GM21447 (cell line): ENCODE measurements around the gene SOD3.

Experiments used
- ATAC-seq: cut with Tn5 transposase; IDR thresholded peaks from one replicate; pipeline ENCODE4 v1.9.1; 2021; ENCODE audit not compliant: unreplicated experiment

SOD3 gene

DNA sequence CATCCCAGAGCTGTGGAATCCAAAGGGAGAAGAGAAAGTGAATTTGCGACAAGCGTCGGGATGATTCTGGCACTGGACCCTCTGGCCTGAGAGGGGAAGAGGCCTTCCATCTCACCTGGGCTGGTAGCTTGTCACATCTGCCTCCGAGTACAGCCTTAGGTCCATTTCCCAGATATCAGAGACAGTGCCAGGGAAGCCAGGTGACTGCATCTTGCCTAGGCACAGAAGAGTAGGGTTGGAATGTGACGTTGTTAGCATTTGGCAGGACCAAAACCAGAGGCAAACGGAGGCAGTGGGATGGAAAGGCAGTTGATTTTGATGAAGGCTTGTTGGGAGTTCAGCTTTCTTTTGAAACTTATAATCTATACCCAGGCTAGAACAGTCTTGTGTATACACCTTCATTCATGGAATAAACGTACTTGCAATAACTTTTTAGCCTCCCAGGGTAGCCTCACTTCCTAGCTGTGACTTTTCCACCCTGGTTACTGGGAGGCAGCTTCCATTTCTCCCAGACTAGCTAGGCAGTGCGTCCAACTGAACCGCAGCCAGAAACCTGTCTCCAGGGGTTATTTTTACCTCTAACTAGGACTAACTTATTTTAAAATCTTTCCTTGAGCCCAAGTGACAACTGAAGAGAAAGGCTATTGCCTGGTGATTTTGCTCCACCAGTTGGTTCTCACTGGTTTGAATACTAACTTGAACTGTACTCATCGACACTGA is 5.9 kb downstream of the SOD3 start:
- ATAC-seq: no peak

DNA sequence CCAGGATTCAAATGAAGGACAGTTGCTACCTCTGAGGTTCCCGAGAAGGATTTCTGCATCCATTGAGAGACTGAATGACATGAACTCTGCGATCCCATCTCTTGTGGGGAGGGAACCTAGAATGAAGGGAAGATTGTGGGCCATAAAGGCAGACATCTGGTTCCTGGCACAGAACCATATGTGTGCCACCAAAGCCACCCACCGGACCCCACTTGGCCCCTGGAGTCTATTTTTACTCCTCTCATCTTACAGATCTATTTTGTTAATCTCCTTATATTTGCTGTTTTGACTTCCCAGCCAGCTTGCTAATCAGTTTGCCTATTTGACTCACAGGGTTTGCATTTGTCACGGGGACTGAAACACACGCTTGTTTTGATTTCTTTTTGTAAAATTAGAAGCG is 7.3 kb downstream of the SOD3 start:
- no peak for ATAC-seq

DNA sequence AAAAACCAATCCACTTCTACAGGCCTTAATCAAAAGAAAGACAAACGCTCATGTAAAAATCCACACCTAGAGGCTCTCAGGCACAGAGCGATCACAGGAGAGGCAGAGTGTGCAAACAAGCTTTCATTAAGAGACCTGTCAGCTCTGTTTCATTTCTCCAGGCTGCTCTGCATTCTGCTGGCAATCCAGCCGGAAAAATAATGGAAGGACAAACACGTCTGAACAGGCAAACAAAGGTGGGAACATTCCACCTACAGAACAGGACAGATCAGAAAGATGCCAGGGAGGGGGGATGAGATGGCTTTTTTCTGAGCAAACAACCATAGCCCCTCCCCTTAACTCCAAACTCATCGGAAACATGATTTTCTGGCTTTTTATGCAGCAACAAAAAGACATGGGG is 9.7 kb downstream of the SOD3 start:
- ATAC-seq: no peak

DNA sequence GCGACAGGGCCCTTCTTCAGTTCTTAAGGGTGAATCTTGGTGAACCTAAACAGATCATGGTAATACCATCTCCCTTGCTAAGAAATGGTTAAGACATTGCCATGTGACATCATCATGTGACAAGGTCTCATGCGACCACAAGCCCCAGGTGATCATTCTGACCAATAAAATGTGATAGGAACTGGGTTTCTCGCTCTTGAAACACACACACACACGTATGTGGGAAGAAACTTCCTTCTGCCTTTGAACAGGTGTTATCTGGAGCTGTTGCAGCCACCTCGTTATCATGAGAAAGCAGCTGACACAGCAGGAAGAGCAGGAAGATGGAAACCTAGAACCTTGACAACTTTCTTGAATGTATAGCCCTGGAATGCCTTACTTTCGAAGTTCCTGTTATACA is 10.2 kb downstream of the SOD3 start:
- no peak for ATAC-seq

DNA sequence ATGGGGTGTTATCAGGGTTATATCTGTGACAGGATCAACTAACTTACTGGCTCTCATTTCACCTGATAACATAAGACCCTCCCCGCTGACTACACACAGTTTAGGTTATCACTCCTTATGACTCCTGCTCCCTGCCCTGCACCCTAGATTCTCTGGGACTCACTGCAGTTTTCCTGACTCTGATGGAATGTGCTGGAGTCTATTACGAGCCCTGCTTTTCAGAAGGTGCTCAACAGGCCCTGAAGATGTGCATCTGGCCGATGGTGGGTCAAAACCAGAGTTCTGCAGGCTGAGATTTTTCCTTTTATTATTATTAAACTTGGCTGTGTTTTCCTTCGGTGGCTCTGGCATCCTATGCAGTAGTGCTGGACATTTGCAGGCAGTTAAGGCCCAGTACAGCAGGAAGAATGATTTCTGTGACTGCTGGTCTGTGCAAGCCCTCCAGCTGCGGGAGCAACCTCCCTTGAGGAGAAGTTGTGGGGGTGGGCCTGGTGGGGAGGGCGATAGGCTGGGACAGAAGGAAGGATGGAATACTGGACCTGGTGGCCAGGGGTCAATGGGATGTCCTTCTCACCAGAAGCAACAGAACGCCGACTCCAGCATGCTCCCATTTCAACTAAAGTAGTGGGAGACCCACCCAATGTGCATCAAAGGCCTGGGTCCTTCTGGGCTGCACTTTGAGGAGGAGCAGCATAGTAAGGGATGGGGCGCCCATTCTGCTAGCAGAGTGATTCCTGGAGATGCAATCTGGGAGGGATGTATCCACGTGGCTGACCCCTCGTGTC is 11.0 kb downstream of the SOD3 start:
- ATAC-seq: no peak

DNA sequence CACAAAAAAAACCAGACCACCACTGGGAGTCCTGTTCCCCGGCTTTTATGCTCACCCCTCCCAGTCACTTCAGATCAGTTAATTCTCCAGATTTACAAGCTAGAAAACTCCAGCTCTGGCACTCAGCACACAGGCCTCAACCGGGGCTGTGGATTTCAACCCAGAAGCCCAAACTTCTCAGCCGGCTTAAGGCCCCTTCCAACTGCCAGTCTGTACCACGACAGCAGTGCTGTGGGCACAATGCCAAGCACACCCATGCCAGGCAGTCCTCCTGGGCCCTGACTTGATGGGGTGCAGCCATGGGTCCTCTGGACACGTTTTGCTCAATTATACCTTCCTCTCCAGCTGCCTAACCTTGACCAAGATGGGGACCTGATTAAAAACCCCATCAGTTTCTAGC is 12.2 kb downstream of the SOD3 start:
- no peak for ATAC-seq

DNA sequence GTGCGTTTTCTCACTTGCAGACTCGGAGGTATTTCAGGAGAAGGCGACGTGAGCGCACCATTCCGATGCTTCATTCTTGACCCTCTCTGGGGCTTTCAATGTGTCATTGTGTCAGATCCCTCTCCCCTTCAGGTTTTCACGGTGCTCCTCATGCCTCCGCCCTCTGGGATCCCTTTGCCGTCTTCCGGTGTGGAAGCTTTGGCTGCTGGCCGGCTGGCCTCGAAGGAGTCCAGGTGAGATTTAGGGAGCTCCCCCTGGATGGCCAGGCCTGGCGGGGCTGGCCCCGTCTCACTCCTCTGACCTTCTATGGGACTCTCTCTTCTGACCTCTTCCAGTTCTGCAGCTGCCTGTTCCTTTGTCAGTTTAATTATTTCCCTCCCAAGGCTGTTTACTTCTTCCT is 12.9 kb downstream of the SOD3 start:
- no peak for ATAC-seq

DNA sequence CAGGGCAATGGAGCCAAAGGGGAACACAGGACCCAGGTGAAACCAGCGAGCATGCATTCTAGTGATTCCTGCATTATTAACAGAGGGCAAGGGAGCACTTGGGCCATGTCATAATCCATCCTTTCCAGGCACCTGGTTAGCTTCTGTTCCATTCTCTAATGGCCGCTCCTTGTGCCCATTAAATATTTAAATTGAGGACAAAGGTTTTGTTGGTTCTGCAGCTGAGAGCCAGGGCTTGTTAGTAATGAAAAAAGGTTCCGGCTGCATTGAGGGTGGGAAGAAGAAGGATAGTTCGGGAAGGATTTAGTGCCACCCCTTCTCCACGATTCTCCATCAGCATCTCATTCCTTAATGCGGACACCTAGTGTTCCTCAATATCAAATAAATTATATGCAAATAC is 13.6 kb downstream of the SOD3 start:
- no peak for ATAC-seq

DNA sequence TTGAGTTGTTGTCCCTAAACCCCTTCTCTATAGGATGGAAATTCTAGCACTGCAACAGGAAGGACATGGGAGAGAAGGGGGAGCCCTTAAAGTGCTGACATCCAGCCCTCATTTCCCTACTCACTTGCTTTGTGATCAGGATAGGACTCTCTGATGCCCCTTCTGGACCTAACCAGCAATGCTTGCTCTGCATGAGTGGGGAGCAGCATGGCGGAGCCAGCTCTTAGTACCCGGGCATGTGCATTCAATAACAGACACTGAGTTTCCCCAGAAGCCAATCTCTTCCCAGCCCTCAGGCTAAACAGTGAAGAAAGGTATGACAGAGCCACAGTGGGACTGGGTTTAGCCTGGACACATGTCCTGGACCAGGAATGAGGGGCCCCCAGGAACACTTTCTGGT is 14.0 kb downstream of the SOD3 start:
- ATAC-seq: no peak

DNA sequence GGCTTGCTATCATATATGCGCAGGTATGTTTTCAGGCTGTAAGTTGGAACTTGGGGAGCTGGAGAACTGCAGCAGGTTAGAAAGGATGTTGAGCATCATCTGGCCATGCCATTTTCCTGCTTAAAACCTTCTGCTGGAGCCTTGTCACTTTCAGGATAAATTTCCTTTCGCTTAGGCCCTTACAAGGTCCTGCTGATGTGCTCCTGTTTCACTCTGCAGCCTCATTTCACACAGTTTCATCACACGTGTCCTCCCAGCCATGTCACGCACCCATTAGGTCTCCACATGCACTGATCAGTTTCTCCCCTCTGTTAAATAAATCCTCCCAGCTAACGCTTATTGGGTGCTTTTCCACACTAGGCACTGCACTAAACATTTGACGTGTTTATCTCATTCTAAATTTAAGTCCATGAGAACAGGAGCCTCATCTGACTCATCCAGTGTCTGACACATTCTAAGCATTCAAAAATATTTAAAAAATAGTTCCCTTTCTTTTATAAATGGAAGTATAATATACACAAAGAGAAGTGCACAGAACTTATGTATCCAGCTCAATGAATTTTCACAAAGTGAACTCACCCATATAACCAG is 14.5 kb downstream of the SOD3 start:
- no peak for ATAC-seq

DNA sequence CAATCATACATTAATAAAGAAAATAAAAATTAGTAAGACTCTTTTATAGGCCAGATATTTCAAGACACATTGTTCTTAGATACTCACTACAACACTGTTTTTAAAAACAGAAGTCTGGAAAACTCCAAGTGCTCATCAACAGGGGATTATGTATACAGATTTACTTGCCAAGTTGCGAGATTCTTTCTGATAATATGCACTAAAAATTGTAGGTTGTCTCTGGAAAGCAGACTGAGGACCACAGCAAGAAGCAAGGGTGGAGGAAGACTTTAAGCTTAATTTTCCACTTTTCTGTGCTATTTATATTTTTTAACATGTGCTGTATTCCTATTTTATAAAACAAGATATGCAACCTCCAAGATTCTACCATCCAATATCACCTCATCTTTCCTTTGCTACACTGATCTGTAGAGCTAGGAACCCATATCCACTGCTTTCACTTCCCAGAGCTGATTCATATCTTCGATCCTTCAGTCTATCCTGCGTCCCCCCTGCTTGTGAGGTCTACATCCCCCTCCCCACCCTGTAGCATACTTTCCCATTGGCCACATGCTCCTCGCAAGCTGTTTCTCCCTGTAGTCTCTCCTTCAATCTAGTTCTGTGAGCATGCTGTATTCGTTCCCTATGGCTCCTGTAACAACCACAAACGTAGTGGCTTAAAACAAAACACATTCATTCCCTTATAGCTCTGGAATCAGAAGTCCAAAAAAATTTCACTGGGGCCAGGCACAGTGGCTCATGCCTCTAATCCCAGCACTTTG is 15.7 kb downstream of the SOD3 start:
- ATAC-seq: no peak

DNA sequence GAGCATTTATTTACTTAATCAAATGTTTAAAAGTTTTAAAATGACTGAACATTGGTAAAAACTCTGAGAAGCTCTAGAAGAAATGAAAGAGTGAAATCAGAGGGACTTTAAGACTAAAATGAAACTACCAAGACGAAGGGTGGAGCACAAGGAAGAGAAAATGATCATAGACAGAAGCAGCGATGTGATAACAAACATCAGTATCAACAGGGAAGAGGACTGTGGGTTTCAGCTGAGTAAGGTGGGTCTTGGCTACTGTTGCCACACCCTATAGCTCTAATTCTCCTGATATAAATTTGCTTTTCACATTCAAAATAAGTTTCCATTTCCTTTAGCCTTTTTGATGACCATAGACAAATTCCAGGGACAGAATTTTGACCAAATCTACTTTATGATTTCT is 18.4 kb downstream of the SOD3 start:
- no peak for ATAC-seq

DNA sequence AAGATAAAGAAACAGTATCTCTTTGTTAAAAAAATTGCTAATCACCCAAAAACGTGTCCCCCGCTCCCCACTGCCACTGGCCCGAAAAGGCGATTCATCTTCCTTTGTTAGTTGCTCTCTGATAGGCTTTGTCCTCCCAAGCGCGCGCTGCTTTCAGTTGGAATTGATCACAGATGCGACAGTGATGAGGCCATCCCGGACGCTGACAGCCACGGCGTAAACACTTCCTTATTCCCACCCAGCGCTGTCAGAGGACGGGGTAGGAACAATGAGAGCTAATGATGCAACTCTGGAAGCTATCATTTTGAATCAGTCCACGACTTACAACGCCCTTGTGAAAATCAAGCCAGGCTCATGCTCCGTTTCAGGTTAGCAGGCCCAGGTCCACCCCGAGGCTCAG is 21.4 kb downstream of the SOD3 start:
- no peak for ATAC-seq

DNA sequence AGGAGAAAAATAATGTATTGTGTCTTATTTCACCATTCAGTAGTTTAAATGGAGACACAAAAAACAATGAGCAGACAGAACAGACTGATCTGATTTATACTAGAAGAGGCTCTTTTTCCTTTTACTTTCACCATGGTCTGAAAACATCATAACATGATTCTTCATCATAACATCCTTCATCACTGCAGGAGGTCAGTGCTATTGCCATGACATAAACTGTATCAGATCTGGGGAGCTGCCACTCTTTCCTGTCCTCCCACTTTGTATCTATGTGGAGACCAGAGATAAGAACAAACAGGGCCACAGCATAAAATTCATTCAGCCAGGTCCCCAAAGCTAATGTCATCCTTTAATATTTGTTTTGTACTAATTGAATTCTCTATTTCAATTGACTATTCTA is 25.2 kb downstream of the SOD3 start:
- no peak for ATAC-seq

DNA sequence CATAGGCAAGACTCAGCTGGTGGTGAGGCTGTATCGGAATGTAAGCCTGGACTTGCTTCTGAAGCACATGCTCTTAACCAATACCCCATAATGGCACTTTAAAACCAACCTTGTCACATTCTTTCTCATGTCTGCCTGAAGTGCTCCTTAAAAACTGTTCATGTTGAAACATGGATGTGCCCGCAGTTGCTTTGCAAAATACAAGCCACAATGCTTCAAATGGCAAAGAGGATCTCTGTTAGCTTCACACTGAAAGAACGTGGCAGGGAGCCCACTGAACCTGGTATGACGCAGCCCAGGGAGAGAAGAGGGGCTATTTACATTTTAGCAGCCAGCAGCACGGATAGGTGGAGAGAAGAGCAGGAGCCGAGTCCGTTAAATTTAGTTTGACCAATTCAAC is 29.3 kb downstream of the SOD3 start:
- ATAC-seq: no peak

DNA sequence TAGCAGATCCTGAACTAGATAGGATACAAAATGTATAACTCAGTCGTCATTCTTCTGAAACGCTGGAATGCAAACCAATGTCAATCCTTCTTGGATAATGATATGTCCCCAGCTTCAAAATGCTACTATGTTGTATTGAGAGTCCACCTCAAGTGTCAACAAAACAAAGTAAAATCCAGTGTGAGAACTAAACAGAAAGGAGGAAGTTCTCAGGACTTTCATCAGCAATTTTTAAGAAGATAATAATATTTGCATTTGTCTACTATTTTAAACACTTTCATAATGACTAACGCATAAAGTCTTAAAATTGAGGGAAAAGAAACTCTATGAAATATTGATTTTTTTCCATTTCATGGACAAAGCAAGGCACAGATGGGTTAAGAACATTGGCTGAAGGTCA is 36.3 kb downstream of the SOD3 start:
- no peak for ATAC-seq

DNA sequence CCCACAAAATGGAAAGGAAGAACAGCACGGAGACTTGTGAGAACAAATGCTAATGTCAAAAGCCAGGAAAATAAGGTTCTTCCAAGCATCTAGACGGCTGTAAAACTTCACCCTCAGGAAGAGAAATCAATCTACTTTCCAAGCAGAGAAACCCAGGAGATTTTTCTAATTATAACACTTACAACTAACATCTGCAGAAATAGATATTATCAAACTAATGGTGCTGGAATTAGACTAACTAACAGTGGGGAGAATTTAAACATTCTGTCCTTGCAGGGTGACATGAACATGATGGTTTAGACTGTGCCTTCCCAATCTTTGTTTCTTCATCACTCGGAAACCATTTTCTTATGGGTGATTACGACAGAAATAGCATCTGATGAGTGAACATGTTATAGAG is 40.3 kb downstream of the SOD3 start:
- ATAC-seq: no peak

DNA sequence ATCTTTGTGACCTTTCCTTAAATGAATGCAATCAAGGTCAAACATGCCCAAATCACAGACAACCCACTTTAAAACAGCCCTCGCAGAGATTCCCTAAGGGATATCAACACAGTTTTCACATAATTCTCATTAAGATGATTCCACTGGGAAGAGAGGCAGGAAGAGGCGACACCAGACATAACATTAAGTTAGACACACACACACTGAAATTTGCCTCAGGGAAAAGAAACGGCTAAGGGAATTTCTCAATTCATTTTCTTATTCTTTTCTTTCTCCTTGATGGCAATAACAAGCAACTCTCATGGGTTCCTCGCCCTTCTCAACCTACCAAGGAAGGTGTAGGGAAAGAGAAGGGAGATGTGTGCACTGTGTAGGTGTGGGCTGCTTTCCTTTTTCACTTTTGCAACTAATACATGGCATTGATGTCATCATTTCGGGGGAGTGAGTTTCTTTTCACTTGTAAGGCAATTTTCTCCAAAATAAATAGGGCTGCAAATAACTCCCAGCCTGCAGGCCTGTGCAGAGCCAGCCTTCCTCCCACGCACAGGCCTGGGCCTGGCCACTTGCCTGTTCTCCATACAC is 41.4 kb downstream of the SOD3 start:
- no peak for ATAC-seq

DNA sequence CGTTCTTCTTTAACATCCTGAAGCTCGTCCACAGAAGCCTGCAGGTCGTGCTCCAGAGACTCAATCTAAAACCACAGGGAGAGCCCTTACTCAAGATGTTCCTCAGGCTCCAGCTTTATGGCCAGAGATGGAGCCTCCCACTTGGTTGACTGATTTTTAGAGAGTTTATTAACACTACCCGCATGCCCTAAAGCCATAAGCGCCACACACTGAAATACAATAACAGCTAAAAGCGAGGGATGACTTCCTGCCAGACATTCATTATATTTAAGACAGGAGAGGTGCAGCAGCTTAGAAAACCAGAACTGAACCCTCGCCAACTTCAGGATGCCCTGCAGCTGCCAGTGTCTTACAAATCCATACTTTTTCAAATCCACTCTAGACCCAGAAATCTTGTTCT is 42.0 kb downstream of the SOD3 start:
- no peak for ATAC-seq

DNA sequence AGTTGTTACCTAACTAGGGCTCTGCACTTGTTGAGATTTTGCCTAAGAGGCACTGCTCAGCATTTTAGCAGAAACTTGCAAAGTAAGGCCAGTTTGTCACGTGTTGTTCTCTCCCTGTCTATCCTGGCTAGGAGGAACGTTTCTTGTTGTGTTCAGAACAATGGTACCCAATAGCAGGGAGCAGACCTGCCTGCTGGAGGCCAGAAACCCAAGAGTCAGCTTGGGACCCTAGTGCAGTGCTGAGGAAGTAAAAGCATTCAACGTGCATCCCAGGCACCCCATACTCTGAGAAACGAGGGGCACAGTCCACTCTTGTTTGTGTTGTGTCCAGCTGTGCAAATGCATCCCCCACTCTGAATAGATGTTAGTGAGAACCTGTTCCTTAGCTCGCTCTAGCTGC is 42.4 kb downstream of the SOD3 start:
- ATAC-seq: no peak

DNA sequence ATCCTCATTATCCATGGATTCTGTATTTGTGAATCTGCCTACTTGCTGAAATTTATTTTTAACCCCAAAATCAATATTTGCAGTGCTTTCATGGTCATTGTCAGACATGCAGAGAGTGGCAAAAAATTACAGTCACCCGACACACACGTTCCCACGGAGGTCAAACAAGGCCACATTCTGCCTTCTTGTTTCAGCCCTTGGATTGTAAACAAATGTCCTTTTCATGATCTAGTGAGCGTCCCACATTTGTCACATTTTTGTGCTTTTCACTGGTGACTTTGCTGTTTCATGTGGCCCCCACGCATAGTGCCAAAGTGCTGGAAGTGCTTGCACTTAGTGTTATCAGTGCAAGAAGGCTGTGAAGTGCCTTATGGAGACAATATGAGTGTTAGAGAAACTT is 45.0 kb downstream of the SOD3 start:
- no peak for ATAC-seq
